ENCODE data around the gene PAPPA. TPM values are rescaled to one million over a fixed set of nuclear protein-coding genes. Genes with fewer than 3 reads are reported as not detected.

Gene PAPPA, protein sequence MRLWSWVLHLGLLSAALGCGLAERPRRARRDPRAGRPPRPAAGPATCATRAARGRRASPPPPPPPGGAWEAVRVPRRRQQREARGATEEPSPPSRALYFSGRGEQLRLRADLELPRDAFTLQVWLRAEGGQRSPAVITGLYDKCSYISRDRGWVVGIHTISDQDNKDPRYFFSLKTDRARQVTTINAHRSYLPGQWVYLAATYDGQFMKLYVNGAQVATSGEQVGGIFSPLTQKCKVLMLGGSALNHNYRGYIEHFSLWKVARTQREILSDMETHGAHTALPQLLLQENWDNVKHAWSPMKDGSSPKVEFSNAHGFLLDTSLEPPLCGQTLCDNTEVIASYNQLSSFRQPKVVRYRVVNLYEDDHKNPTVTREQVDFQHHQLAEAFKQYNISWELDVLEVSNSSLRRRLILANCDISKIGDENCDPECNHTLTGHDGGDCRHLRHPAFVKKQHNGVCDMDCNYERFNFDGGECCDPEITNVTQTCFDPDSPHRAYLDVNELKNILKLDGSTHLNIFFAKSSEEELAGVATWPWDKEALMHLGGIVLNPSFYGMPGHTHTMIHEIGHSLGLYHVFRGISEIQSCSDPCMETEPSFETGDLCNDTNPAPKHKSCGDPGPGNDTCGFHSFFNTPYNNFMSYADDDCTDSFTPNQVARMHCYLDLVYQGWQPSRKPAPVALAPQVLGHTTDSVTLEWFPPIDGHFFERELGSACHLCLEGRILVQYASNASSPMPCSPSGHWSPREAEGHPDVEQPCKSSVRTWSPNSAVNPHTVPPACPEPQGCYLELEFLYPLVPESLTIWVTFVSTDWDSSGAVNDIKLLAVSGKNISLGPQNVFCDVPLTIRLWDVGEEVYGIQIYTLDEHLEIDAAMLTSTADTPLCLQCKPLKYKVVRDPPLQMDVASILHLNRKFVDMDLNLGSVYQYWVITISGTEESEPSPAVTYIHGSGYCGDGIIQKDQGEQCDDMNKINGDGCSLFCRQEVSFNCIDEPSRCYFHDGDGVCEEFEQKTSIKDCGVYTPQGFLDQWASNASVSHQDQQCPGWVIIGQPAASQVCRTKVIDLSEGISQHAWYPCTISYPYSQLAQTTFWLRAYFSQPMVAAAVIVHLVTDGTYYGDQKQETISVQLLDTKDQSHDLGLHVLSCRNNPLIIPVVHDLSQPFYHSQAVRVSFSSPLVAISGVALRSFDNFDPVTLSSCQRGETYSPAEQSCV (N-terminal part only)
- total RNA-seq: 357 and 427 TPM in 2 replicates

DNA sequence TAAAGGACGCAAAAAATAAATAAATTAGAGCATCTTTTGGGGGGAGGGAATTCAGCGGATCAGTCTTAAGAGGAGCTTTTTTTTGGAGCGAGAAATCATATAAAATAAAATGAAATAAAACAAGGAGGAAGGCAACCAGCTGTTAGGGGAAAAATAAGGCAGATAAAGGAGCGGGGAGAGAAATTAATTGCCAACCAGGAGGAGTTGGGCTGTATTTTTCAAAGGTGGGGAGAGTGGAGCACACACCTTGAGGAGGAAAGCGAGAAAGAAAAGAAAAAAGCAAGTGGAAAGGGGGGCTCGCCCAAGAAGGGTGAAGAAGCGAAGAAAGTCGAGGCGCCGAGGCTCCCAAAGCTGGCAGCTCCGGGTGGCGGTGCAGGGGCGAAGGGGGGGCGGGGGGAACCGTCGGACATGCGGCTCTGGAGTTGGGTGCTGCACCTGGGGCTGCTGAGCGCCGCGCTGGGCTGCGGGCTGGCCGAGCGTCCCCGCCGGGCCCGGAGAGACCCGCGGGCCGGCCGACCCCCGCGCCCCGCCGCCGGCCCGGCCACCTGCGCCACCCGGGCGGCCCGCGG, at the start of gene PAPPA:
TSS of gene PAPPA (plus strand) at position 27 of the 569 bp plus-strand sequence. CDS start at position 409, 382 bp downstream.

